ENCODE measurements around the gene OTULINL. TPM values are rescaled to one million over a fixed set of nuclear protein-coding genes. Genes with fewer than 3 reads are reported as not detected.
A peak's percentile ranks its signal among the peaks of the same experiment; 100 is the strongest.
"Not testable (repeated sequence)": the region's sequence is repeated elsewhere in the genome, so short reads cannot be mapped to it uniquely, and the experiment has no call there.

Gene OTULINL
- 20.7 and 21.5 TPM in 2 replicates for total RNA-seq (2014; rRNA removed; shearing (Covaris generic))

DNA sequence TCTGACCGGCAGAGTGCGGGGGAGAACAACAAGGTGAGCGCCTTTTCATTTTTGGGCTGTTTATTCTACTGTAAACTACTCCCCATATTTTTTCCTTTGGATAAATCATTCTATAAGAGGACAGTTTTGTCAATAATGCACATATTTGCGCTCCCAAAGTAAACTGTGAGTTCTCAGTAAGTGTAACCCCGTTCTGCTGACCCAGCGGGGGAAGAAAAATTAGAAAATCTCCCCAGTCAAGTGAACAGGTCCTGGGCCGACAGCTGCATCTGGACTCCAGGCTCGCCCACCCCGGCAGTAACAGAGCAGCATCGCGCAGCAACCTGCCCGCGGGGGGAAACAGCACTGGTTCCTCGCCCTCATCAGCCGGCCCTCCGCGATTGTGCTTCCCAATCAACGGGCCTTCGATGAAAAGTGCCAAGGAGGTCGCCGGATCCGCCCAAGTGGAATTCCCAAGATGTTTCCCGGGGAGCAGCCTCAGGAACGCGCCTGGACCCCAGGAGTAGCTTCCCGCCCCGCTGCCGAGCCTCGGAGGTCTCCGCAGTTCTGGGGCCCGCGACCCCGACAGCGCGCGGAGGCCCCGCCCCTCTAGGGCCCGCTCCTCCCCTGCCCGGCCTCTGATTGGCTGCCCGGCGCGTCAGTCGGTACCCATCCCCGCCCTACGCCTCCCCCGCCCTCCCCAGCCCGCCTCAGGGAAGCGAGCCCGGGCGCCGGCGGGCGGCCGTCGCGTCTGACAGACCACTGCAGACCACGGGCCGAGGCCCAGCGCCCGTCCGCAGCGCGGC, at the start of gene OTULINL:
TSS of gene OTULINL (plus strand) at position 687 of the 785 bp plus-strand sequence. CDS start 103 bp downstream, outside the sequence.
- H3K27me3 ChIP-seq, result no peaks in the 10 kb centered on the region
- 0 out of 2 replicates have a peak, but pooled peaks cover 4% of the 10 kb centered on the region for H3K9me3 ChIP-seq (replicated peaks)
- DNase-seq, result peak; percentile 84 to 85
- peak within 1 kb of the TSS; percentile 73 for H3K4me3 ChIP-seq
- H3K4me1 ChIP-seq, result peaks cover 8% of the 10 kb centered on the region; the same call in 1 of the 2 replicates
- no peaks in the 10 kb centered on the region for H3K36me3 ChIP-seq
- peak within 1 kb of the TSS; percentile 44; the same call in 1 of the 2 replicates for H3K27ac ChIP-seq

GRCh38 chr5:14532180-14532579, 49.4 kb upstream of the OTULINL start:
- H3K27ac ChIP-seq, result no peak overlapping the region
- no peaks in the 10 kb centered on the region for H3K36me3 ChIP-seq
- no peaks in the 10 kb centered on the region for H3K27me3 ChIP-seq
- peaks cover 6% of the 10 kb centered on the region; the same call in 1 of the 2 replicates for H3K4me1 ChIP-seq
- no peaks in the 10 kb centered on the region for H3K9me3 ChIP-seq (replicated peaks)
- no peak overlapping the region for H3K4me3 ChIP-seq
- no peak for DNase-seq

DNA sequence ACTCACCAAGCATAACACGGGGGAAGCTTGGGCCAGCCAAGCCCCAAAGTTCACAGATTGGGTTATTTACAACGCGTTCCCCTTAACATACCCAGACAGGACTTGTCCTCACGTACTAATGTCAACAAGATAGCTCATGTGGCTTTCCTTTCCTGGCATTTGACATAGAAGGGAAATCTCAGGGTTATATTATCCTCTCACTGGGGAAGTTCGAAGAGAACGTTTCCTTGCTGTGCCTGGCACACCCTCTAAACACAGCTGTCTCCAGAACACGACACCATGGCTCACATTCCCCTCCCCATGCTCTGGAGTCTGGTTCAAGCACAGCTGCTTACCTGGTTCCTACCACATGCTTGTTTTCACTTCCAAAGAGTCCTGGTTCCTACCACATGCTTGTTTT, 46.8 kb upstream of the OTULINL start:
- Histone ChIP-seq H3K27ac (no peak overlapping the region), H3K4me1 (peaks cover 6% of the 10 kb centered on the region; the same call in 1 of the 2 replicates), H3K9me3 (replicated peaks) (no peaks in the 10 kb centered on the region), H3K36me3 (no peaks in the 10 kb centered on the region), H3K27me3 (no peaks in the 10 kb centered on the region), H3K4me3 (peak overlapping the region; percentile 10; the same call in 1 of the 2 replicates)
- peak; percentile 65 to 80 for DNase-seq

- no peaks in the 10 kb centered on the region for H3K27me3 ChIP-seq
- no peak for DNase-seq
- no peaks in the 10 kb centered on the region for H3K36me3 ChIP-seq
- H3K4me3 ChIP-seq, result no peak overlapping the region
- H3K4me1 ChIP-seq, result no peaks in the 10 kb centered on the region
- H3K9me3 ChIP-seq (replicated peaks), result no peaks in the 10 kb centered on the region
- no peak overlapping the region for H3K27ac ChIP-seq
Observed at GRCh38 chr5:14545308-14545707, 36.3 kb upstream of the OTULINL start.

DNA sequence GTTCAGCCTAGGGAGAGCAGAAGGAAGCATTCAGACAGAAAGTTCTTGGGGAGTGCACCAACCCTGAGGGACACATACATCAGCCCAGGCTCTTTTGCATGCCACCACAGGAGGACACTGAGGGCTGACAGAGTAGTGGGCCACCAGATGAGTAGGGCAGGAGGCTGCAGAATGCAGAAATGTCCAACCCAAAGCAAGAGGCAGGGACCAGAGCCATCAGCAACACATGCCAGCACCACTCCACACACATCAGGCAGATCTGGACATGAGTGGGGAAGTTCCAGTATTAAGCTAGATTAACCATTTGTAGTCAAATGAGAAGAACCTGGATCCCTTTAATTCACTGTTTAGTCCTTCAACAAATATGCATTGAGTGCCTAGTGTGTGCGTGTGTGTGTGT, 35.7 kb upstream of the OTULINL start:
- H3K27me3 ChIP-seq, result no peaks in the 10 kb centered on the region
- no peak overlapping the region for H3K27ac ChIP-seq
- no peaks in the 10 kb centered on the region for H3K36me3 ChIP-seq
- DNase-seq, result no peak
- no peaks in the 10 kb centered on the region for H3K9me3 ChIP-seq (replicated peaks)
- no peak overlapping the region for H3K4me3 ChIP-seq
- H3K4me1 ChIP-seq, result no peaks in the 10 kb centered on the region

- Histone ChIP-seq H3K27me3 (no peaks in the 10 kb centered on the region), H3K4me3 (no peak overlapping the region), H3K9me3 (replicated peaks) (no peaks in the 10 kb centered on the region), H3K27ac (no peak overlapping the region), H3K36me3 (no peaks in the 10 kb centered on the region), H3K4me1 (no peaks in the 10 kb centered on the region)
- no peak for DNase-seq
Observed at GRCh38 chr5:14547666-14548065, 33.9 kb upstream of the OTULINL start.

DNA sequence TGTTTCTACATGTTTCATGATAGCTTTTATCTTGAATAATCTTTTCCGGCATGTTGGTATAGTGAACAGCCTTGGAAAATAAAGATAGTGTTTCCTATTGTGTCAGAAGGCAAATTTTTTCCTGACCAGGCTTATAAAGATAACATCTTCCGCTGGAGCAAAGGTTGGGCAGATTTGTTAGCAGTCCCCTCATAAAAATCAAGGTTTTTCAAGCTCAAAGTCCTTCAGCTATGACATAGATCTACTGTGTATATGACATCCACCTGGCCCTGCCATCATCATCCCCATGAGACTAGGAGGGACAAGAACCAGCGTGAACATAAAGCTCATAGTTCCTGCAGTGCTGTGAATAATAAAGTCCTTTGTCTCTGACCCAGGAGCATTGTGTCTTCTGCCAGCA, 30.4 kb upstream of the OTULINL start:
- Histone ChIP-seq H3K27ac (no peak overlapping the region), H3K27me3 (no peaks in the 10 kb centered on the region), H3K4me1 (no peaks in the 10 kb centered on the region), H3K9me3 (replicated peaks) (no peaks in the 10 kb centered on the region), H3K4me3 (no peak overlapping the region), H3K36me3 (no peaks in the 10 kb centered on the region)
- DNase-seq, result no peak

DNA sequence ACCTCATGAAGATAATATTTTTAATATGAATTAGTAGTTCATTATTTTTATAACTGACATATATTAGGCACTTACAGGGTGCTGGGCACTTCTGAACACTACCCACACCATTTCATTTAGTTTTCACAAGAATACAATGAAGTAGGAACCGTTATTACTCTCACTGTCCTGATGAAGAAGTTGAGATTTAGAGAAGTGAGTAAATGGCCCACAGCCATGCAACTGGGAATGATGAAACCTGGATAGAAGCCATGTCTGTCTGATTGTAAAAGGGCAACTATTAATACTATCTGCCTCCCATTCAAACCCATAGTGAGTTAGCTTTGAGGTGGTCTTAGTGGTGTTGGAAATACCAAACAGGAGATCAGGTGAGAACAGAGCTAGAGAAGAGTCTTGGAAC, 29.6 kb upstream of the OTULINL start:
- Histone ChIP-seq H3K9me3 (replicated peaks) (no peaks in the 10 kb centered on the region), H3K4me1 (no peaks in the 10 kb centered on the region), H3K27me3 (no peaks in the 10 kb centered on the region), H3K27ac (no peak overlapping the region), H3K4me3 (no peak overlapping the region), H3K36me3 (no peaks in the 10 kb centered on the region)
- no peak for DNase-seq

- DNase-seq; H3K4me1 ChIP-seq; H3K27me3 ChIP-seq; H3K9me3 ChIP-seq (replicated peaks); H3K27ac ChIP-seq; H3K4me3 ChIP-seq; H3K36me3 ChIP-seq: not testable (repeated sequence)
Observed at GRCh38 chr5:14554288-14554687, 27.3 kb upstream of the OTULINL start.

DNA sequence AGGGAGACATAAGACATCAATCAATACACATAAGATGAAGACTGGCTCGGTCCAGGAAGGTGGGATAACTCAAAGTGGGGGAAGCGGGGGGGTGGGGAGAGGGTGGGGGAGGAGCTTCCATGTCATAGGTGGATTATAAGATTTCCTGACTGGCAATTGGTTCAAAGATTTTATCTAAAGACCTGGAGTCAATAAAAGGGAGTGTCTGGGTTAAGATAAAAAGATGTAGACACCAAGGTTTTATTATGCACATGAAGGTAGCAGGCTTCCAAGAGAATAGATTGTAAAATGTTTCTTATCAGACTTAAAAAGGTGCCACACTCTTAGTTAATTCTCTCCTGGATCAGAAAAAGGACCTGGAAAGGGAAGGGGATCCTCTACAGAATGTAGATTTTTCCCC, 25.6 kb upstream of the OTULINL start:
- no peak overlapping the region for H3K27ac ChIP-seq
- no peaks in the 10 kb centered on the region for H3K36me3 ChIP-seq
- DNase-seq, result no peak
- no peaks in the 10 kb centered on the region for H3K27me3 ChIP-seq
- no peak overlapping the region for H3K4me3 ChIP-seq
- no peaks in the 10 kb centered on the region for H3K9me3 ChIP-seq (replicated peaks)
- H3K4me1 ChIP-seq, result no peaks in the 10 kb centered on the region

GRCh38 chr5:14557203-14557770, 24.3 kb upstream of the OTULINL start:
- Histone ChIP-seq H3K27me3 (no peaks in the 10 kb centered on the region), H3K4me1 (no peaks in the 10 kb centered on the region), H3K36me3 (no peaks in the 10 kb centered on the region), H3K4me3 (no peak overlapping the region), H3K27ac (no peak overlapping the region), H3K9me3 (replicated peaks) (no peaks in the 10 kb centered on the region)
- peak in 1 of 2 experiments; percentile 28 for DNase-seq

DNA sequence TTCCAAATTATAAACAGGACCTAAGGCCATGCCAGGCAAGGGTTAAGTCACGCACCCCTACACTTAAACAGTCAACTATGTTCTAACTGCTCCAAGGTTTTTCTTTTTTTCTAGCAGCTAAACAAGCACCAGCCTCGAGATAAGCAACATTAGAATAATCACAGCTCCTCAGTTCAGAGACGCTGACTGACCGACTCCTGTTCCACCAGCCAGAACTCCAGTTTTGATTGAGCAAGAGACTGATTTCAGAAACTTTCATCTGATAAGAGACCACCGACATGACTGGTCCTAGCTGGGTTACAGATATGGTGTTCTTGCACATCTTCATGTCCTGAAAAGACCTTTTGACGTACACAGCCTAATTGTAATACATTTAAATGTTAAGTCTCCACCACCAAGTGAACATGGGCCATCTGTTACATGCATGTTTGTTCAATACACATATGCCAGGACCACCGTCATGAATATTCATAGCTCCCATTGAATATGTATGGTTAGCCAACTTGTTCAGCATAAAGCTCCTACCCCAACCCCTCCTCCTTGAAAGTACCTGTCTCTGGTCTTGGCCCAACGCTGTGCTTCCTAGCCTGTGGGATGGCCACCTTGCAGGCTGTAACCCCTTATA, 23.7 kb upstream of the OTULINL start:
- no peak overlapping the region for H3K27ac ChIP-seq

DNA sequence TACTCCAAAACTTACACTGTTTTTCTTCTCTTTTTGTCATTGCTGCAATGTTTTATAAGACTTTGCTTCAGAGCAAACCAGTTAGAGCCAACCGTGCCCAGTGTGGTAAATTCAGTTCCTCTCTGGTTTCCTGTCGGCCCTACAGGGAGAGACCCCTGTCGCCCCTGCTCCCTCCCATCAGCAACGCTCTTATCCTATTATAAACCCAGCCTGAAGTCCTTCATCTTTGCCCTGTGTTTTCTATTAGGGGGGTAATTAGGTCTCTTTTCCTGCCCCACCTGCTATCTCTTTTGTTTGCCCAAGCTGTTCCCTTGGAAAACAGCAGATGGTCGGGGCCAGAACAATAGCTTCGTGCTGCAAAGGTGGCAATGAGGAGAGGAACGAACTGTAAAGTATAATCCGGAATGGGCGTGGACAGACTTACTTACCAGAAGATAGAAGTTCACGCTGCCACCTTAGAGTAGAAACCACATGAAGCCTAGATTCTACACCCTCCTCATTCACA, 21.4 kb upstream of the OTULINL start:
- Histone ChIP-seq H3K4me1 (no peaks in the 10 kb centered on the region), H3K36me3 (no peaks in the 10 kb centered on the region), H3K9me3 (replicated peaks) (no peaks in the 10 kb centered on the region), H3K27me3 (no peaks in the 10 kb centered on the region), H3K27ac (no peak overlapping the region), H3K4me3 (no peak overlapping the region)
- no peak for DNase-seq

More for the DNA sequence above, 23.7 kb upstream of the OTULINL start:
- Histone ChIP-seq H3K9me3 (replicated peaks) (no peaks in the 10 kb centered on the region), H3K4me3 (no peak overlapping the region), H3K36me3 (no peaks in the 10 kb centered on the region), H3K4me1 (no peaks in the 10 kb centered on the region), H3K27me3 (no peaks in the 10 kb centered on the region)
- no peak for DNase-seq

GRCh38 chr5:14561741-14562140, 19.9 kb upstream of the OTULINL start:
- H3K4me1 ChIP-seq, result no peaks in the 10 kb centered on the region
- no peak for DNase-seq
- H3K36me3 ChIP-seq, result no peaks in the 10 kb centered on the region
- H3K4me3 ChIP-seq, result no peak overlapping the region
- H3K27ac ChIP-seq, result no peak overlapping the region
- H3K27me3 ChIP-seq, result no peaks in the 10 kb centered on the region
- no peaks in the 10 kb centered on the region for H3K9me3 ChIP-seq (replicated peaks)

DNA sequence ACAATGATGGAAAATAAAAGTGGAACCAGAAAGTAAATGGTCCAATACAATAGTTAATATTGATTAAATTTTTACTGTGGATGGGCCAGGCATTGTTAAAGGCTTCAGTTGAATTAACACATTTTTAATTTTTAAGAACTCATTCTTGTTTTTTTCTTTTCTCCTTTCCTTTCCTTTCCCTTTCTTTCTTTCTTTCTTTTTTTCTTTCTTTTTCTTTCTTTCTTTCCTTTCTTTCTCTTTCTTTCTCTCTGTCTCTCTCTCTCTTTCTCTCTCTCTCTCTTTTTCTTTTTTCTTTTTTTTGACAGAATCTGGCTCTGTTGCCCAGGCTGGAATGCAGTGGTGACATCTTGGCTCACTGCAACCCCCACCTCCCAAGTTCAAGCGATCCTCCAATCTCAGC, 13.3 kb upstream of the OTULINL start:
- Histone ChIP-seq H3K4me3 (no peak overlapping the region), H3K27me3 (no peaks in the 10 kb centered on the region), H3K27ac (no peak overlapping the region), H3K36me3 (no peaks in the 10 kb centered on the region), H3K9me3 (replicated peaks) (no peaks in the 10 kb centered on the region), H3K4me1 (no peaks in the 10 kb centered on the region)
- no peak for DNase-seq

Data from SJCRH30 (cell line).